ENCODE results near the gene AARSD1.
"Not testable (repeated sequence)": the region's sequence is repeated elsewhere in the genome, so short reads cannot be mapped to it uniquely, and the experiment has no call there.

Gene AARSD1, protein sequence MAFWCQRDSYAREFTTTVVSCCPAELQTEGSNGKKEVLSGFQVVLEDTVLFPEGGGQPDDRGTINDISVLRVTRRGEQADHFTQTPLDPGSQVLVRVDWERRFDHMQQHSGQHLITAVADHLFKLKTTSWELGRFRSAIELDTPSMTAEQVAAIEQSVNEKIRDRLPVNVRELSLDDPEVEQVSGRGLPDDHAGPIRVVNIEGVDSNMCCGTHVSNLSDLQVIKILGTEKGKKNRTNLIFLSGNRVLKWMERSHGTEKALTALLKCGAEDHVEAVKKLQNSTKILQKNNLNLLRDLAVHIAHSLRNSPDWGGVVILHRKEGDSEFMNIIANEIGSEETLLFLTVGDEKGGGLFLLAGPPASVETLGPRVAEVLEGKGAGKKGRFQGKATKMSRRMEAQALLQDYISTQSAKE

GRCh38 chr17:42964161-42964932 is at the start of gene AARSD1:
TSS of gene AARSD1 (minus strand) at chr17:42964454. CDS start at chr17:42964440, 14 bp downstream.
- in situ Hi-C loops (cut with MboI; ENCODE audit: low sequenced_read_pairs) = no loop called here
- peaks cover 3% of the 10 kb centered on the region for H3K4me1 ChIP-seq
- no peaks in the 10 kb centered on the region for H3K9me3 ChIP-seq
- peaks cover 35% of the 10 kb centered on the region for H3K36me3 ChIP-seq (replicated peaks)
- no peaks in the 10 kb centered on the region for H3K27me3 ChIP-seq (ENCODE audit: low read depth)
- peak within 1 kb of the TSS; percentile 74 for H3K4me3 ChIP-seq
- DNase-seq (ENCODE audit: low spot score in 2 of 2) = peak; percentile 90 to 91

GRCh38 chr17:43013296-43013695 is 49.0 kb upstream of the AARSD1 start:
- in situ Hi-C loops (cut with MboI; ENCODE audit: low sequenced_read_pairs) = no loop called here

GRCh38 chr17:43011728-43012472 is 47.6 kb upstream of the AARSD1 start:
- H3K36me3 ChIP-seq (replicated peaks) = peaks cover 13% of the 10 kb centered on the region
- no peak overlapping the region for H3K4me3 ChIP-seq
- no peak for DNase-seq (ENCODE audit: low spot score in 2 of 2)
- in situ Hi-C loops (cut with MboI; ENCODE audit: low sequenced_read_pairs) = no loop called here
- H3K9me3 ChIP-seq = no peaks in the 10 kb centered on the region
- peaks cover 1% of the 10 kb centered on the region; the same call in 1 of the 2 replicates for H3K4me1 ChIP-seq
- no peaks in the 10 kb centered on the region for H3K27me3 ChIP-seq (ENCODE audit: low read depth)

More at GRCh38 chr17:43013296-43013695, 49.0 kb upstream of the AARSD1 start:
- Histone ChIP-seq H3K4me1 (no peaks in the 10 kb centered on the region; the same call in 1 of the 2 replicates), H3K9me3 (no peaks in the 10 kb centered on the region), H3K36me3 (replicated peaks) (peaks cover 21% of the 10 kb centered on the region), H3K4me3 (no peak overlapping the region), H3K27me3 (ENCODE audit: low read depth) (no peaks in the 10 kb centered on the region)
- DNase-seq (ENCODE audit: low spot score in 2 of 2) = no peak

DNA sequence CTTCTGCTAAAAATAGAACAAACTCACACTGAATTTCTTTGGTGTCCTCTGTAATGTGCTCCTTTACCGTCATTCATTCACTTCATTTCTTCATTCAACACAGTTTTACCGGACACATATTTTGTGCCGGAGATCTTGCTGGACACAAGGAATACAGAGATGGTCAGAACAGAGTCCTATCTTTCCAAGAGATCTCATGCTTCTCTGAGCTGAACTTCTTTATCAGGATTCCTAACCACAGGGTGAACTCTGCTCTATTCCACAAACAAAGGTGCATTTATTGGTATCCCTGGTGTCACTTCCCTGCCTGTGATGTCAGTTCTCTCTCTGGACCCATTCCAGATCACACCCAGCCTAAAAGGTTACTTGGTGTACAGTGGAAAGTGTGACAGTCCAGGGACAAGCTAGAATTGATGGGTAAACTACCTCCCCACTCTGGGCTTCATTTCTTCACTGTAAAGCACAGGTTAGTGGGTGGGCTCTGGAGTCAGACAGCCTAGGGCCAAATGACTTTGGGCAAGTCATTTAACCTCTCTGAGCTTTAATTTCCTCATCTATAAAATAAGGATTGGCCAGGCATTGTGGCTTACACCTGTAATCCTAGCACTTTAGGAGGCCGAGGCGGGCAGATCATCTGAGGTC is 46.5 kb upstream of the AARSD1 start:
- H3K4me3 ChIP-seq = no peak overlapping the region
- H3K27me3 ChIP-seq (ENCODE audit: low read depth) = no peaks in the 10 kb centered on the region
- peaks cover 9% of the 10 kb centered on the region for H3K36me3 ChIP-seq (replicated peaks)
- in situ Hi-C loops (cut with MboI; ENCODE audit: low sequenced_read_pairs) = no loop called here
- H3K4me1 ChIP-seq = peaks cover 6% of the 10 kb centered on the region; the same call in 1 of the 2 replicates
- no peak for DNase-seq (ENCODE audit: low spot score in 2 of 2)
- no peaks in the 10 kb centered on the region for H3K9me3 ChIP-seq

- Histone ChIP-seq H3K36me3 (replicated peaks) (peaks cover 34% of the 10 kb centered on the region), H3K9me3 (no peaks in the 10 kb centered on the region), H3K4me1 (peaks cover 6% of the 10 kb centered on the region; the same call in 1 of the 2 replicates), H3K4me3 (peak within 1 kb of the TSS; percentile 31), H3K27me3 (ENCODE audit: low read depth) (no peaks in the 10 kb centered on the region)
- in situ Hi-C loops (cut with MboI; ENCODE audit: low sequenced_read_pairs) = no loop called here
- peak; percentile 59 to 84 for DNase-seq (ENCODE audit: low spot score in 2 of 2)
Measured at GRCh38 chr17:43006639-43007551, 42.6 kb upstream of the AARSD1 start, which contains the start of gene IFI35. TSS of gene IFI35 (plus strand) at chr17:43006784. CDS start at chr17:43006948, 164 bp downstream.

DNA sequence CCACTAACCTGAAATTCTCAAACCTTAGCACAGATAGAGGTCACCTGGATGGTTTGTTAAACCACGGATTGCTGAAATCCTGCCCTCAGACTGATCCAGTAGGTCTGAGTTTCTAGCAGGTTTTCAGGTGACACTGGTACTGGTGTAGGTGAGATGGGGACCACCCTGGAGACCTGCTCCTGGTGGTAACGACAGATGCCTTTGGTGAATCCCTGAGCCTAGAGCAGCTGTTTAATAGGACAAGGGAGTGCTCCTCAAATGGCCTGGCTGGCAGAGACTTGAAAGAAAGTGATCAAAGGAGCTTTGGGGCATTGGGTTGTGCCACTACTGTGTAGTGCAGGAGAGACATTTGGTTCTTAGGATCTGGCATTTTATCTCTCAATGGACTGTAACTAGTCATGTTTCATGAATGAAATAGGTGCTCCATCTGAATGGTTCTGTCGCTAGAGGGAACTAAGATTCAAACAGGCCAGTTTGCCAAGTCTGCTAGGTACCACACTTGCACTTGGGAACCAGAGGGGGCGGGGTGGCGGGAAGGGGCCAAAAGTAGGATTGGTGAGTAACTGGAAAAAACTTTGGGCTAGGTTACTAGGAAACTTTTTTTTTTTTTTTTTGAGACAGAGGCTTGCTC is 39.4 kb upstream of the AARSD1 start:
- Histone ChIP-seq H3K4me1 (peaks cover 12% of the 10 kb centered on the region; the same call in 1 of the 2 replicates), H3K27me3 (ENCODE audit: low read depth) (no peaks in the 10 kb centered on the region), H3K36me3 (replicated peaks) (peaks cover 66% of the 10 kb centered on the region), H3K4me3 (no peak overlapping the region), H3K9me3 (no peaks in the 10 kb centered on the region)
- in situ Hi-C loops (cut with MboI; ENCODE audit: low sequenced_read_pairs) = no loop called here
- peak in 1 of 2 experiments; percentile 46 for DNase-seq (ENCODE audit: low spot score in 2 of 2)

- Histone ChIP-seq H3K4me1 (peaks cover 13% of the 10 kb centered on the region), H3K36me3 (replicated peaks) (peaks cover 65% of the 10 kb centered on the region)
- in situ Hi-C loops (cut with MboI; ENCODE audit: low sequenced_read_pairs); H3K9me3 ChIP-seq; DNase-seq (ENCODE audit: low spot score in 2 of 2); H3K4me3 ChIP-seq; H3K27me3 ChIP-seq (ENCODE audit: low read depth): not testable (repeated sequence)
Measured at GRCh38 chr17:43000894-43001293, 36.6 kb upstream of the AARSD1 start.

GRCh38 chr17:42999003-42999525 is 34.8 kb upstream of the AARSD1 start:
- Histone ChIP-seq H3K4me1 (peaks cover 13% of the 10 kb centered on the region), H3K4me3 (peak overlapping the region; percentile 82), H3K9me3 (no peaks in the 10 kb centered on the region), H3K36me3 (replicated peaks) (peaks cover 55% of the 10 kb centered on the region), H3K27me3 (ENCODE audit: low read depth) (no peaks in the 10 kb centered on the region)
- DNase-seq (ENCODE audit: low spot score in 2 of 2) = no peak
- in situ Hi-C loops (cut with MboI; ENCODE audit: low sequenced_read_pairs) = no loop called here

- peak; percentile 97 to 100 for DNase-seq (ENCODE audit: low spot score in 2 of 2)
- in situ Hi-C loops (cut with MboI; ENCODE audit: low sequenced_read_pairs) = no loop called here
- Histone ChIP-seq H3K9me3 (no peaks in the 10 kb centered on the region), H3K4me1 (peaks cover 13% of the 10 kb centered on the region), H3K36me3 (replicated peaks) (peaks cover 48% of the 10 kb centered on the region), H3K27me3 (ENCODE audit: low read depth) (no peaks in the 10 kb centered on the region), H3K4me3 (peak within 1 kb of the TSS; percentile 82)
Measured at GRCh38 chr17:42997984-42998938, 34.0 kb upstream of the AARSD1 start, which contains the start of gene RPL27. TSS of gene RPL27 (plus strand) at chr17:42998419. CDS start at chr17:42998751, 332 bp downstream.

DNA sequence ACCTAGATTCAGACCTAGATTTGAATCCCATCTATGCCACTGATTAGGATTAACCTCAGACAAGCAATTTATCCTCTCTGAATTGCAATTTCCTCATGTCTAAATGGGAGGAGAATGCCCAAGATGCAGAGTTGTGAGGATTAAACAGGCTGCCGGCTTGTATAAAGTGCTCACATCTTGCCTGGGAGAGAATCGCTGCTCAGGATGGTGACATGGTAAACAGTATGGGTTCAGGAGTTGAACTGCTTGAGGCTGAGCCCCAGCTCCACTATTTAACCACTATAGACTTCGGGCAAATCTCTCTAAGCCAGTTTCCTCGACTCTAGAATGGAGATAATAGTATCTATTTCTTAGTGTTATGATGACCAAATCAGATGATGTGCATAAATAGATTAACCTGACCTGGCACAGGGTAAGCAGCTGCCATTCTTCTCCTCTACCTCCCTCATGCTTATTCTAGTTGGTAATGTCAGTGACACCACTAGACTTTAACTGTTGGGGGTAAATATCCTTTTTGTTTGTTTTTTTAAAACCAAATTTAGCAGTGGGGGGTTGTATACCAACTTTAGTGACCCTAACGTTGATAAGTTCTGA is 33.2 kb upstream of the AARSD1 start:
- Histone ChIP-seq H3K27me3 (ENCODE audit: low read depth) (no peaks in the 10 kb centered on the region), H3K9me3 (no peaks in the 10 kb centered on the region), H3K36me3 (replicated peaks) (peaks cover 43% of the 10 kb centered on the region), H3K4me1 (peaks cover 13% of the 10 kb centered on the region), H3K4me3 (peak overlapping the region; percentile 14)
- no peak for DNase-seq (ENCODE audit: low spot score in 2 of 2)
- in situ Hi-C loops (cut with MboI; ENCODE audit: low sequenced_read_pairs) = no loop called here

Measured in HAP-1 (cell line).